Measurements from ENCODE around the gene FDX2.
A peak's percentile ranks its signal among the peaks of the same experiment; 100 is the strongest.

Gene FDX2

DNA sequence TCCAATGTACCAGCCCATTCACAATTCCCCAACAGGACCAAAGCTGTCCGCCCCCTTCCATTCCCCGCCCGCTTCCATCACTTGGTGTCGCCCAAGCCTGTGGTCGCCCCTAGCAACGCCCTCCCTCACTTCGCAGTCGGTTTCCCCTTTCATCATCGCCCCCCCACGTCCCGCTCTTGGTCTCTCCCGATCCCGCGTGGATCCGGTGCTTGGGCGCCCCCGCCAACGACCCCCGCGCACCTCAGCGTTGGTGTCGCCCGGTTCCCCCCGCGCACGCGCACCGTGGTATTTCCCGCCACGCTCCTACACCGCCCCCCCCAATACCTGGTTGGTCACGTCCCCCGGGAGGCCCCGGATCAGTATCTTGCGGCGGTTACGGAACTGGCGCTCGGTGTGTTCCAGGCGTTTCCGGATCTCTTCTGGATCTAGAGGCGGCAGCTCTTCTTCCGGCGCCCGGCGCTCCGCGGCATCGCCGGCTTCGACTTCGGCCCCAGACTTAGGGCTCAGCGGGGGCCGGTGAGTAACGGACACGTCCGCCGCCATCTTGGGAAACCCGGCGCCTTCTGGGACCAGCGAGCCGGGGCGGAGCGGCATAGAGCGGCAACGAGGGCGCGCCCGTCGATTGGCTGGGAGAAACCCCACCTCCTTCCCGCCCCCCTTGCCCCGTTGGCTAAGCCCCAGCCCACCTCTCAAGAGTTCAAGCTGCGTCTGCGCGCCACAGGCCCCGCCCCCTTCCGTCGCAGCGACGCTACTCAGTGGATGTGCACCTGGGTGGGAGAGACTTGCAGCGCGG, 17.3 kb upstream of the FDX2 start, which contains the start of gene RAVER1:
RAVER1 (minus strand) TSS at position 565 of the 793 bp plus-strand sequence; CDS start at position 543, 22 bp downstream.
- DNase-seq, result peak; percentile 55

- no peak for DNase-seq
Measured at GRCh38 chr19:10332158-10332964, 16.5 kb upstream of the FDX2 start.

DNA sequence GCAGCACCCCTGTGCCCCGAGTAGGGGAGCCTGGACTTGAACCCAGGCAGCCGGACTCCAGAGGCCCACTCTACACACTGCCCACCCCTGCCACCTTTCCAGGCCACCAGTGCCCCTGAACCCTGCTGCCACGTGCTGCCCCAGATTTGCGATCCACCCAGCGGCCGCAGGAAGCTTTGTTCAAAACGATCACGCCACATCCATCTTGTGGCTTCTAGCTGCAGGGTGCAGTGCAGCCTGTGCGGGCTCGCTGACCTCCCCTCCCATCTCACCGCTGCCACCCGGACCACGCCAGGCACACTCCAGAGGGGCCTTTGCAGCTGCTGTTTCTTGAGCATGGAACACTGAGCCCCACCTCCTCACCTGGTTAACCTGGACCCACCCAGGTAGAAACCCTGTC, 13.7 kb upstream of the FDX2 start:
- DNase-seq, result no peak

- no peak for DNase-seq
Measured at GRCh38 chr19:10328558-10329429, 13.0 kb upstream of the FDX2 start.

GRCh38 chr19:10327793-10328192, 12.0 kb upstream of the FDX2 start:
- DNase-seq, result no peak

- DNase-seq, result no peak
Measured at GRCh38 chr19:10325732-10326131, 9.9 kb upstream of the FDX2 start.

DNA sequence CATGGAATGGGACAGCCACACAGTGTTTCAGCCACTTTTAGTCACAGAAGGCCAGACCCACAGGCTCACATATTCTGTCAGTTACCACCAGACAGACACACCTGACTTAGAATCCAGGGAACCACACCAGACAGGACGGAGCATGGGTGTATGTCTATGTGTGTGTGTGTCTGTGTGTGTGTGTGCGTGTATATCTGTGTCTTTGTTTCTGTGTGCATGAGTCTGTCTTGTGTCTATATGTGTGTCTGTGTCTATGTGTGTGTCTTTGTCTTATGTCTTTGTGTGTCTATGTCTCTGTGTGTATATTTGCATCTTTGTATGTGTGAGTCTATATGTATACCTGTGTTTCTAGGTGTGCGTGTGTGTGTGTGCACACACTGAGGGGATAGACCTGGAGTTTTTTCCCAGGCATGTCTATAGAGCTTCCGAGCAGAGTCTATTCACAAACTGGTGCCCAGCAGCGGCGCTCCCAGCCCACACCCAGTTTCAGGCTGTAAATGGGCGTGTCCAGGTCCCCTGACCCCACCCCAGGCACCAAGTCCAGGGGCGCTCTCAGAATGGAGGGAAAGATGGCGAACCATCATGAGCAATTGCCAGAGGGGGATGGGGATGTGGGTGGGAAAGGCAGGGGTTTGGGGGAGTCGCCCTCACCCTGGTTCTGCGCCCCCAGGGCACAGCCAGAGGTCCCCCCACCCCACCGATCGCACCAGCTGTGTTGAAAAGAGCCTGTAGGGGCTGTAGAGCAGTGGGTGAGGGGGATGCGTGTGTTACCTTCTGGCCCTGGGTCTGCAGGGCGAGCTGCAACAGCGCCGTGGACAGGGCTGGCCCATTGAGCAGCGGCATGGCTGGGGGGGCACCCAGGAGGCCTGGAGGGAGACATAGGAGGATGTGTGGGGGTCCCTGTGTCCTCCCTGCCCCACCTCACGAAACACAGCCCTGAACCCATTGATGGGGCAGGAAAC, 6.3 kb upstream of the FDX2 start:
- no peak for DNase-seq

DNA sequence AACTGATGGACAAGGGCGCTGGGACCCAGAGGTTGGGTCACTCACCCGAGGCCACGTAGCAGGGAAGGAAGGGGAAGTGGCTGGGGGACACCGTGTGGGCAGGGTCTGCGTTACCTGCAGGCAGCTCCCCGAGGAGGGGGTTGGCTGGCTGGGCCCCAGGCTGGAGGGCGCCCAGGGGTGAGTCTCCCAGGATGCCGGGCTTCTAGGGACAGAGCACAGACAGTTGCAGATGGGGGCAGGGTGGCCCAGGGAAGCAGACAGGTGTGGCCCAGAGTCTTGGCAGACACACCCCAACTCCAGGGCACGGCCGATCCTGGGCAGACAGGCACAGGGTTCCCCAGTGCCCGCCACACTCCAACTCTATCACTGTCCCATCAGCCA, 5.6 kb upstream of the FDX2 start:
- DNase-seq, result no peak

DNA sequence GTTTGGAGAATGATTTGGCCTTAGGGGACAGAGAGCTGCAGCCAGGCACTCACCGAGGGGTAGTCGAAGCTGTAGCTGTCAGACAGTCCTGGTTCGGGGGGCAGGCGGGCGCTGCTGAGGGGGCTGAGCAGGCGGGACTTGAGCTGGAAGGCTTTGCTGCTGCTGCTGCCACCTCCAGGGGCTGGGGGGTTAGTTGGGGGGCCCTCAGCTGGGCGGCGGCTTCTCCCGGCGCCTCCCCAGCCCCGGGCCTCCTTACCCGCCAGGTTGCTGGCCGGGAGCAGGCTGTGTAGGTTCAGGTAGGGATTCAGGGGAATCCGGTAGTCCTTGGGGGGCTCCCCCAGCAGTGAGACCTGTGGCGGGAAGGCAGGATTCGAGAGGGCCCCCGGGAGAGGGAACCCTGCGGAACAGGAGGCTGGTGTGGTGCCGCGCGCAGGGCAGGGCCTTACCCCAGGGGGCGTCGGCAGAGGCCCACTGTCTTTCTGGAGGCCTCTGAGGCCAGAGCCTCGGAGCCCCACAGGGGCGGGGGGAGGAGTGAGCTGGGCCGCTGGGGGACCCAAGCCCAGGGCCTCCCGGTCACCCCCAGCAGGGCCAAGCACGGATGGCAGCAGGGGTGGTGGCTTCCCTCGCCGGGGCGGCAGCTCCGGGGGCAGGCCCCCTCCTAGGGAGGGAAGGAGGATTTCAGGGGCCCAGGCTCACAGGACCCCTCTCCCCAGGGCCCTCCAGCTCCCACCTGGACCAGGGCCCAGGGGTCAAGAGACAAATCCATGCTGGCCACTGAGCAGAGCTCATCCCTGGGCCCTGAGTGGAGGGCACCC, 5.0 kb upstream of the FDX2 start:
- DNase-seq, result no peak

GRCh38 chr19:10318807-10319682, 3.2 kb upstream of the FDX2 start:
- no peak for DNase-seq

DNA sequence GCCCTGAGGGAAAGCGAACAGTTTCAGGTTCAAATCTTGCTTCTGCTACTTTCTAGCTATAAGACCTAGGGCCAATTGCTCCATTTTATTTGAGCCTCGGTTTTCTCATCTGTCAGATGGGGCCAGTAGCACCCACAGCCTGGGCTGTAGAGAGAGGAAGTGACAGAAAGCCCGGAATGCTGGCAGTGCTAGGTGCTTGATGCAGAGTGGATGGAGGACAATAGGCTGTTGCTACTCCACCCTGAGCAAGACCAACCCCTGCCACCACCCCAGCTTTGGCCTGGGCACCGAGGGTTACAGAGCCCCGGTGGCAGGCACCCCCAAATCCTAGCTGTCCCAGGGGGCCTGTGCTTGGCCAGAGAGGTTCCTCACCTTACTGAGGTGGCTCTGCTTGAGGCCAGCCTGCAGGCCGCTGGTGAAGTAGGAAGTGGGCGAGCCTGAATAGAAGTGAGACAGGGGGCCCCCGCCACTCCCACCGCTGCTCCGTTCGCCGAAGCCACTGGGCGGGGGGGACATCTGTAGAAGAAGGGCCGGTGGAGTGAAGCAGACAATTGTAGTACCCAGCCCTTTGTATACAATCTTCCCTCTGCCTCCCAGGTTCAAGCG, 2.1 kb upstream of the FDX2 start:
- DNase-seq, result no peak

DNA sequence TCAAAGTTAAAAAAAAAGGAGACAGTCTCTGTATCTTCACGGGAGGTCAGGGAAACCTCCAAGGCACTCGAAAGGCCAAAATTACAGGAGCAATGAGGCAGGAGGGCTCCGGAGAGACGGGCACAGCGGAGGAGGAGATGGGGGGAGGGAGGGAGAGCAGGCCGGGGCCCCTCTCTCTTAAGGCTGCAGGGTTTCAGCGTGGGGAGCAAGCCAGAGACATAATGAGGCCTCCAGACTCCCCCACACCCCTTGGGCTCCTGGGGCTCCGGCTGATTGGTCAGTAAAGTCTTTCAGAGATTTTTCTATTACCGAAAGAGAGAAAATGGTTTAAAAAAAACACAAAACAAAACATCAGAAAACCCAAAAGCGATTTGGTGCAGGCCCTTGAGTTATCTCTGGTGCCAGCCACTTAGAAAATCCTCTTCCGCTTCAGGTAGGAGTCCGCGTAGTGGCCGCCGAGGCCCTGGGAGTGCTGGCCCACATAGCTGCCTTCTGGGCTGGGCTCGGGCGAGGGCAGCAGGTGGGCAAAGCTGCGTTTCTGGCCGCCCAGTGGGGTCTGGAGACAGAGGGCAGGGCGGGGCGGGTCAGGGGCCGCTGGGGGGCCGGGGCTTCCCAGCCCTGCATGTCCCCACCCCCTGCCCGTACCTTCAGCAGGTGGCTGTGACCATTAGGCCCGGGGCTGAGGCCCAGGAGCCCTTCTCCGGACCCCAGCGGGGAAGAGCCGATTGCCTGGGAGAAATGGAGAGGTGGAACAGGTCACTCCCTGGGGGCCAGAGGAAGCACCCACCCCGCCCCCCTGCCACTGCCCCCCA, 1.4 kb upstream of the FDX2 start:
- DNase-seq, result no peak

GRCh38 chr19:10316229-10317044, 622 bp upstream of the FDX2 start:
- DNase-seq, result no peak

GRCh38 chr19:10309423-10309822, 6.4 kb downstream of the FDX2 start, which contains the start of gene ZGLP1:
ZGLP1 (minus strand) TSS chr19:10309815.
- no peak for DNase-seq

DNA sequence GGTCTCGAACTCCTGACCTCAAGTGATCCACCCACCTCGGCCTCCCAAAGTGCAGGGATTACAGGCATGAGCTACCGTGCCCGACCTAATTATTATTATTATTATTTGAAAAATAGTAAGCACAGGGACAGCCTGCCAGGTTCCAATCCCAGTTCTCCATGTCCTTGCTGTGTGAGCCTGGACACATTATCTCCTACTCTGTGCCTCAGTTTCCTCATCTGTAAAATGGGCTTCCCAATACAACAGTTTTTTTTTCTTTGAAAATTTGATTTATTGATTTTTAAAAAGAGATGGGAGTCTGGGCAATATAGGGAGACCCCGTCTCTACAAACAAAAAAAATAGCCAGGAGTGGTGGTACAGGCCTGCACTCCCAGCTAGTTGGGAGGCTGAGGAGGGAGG, 9.5 kb downstream of the FDX2 start:
- DNase-seq, result no peak

GRCh38 chr19:10305139-10305806, 10.5 kb downstream of the FDX2 start:
- DNase-seq, result no peak
